ENCODE measurements around the gene WWOX.

The WWOX gene

DNA sequence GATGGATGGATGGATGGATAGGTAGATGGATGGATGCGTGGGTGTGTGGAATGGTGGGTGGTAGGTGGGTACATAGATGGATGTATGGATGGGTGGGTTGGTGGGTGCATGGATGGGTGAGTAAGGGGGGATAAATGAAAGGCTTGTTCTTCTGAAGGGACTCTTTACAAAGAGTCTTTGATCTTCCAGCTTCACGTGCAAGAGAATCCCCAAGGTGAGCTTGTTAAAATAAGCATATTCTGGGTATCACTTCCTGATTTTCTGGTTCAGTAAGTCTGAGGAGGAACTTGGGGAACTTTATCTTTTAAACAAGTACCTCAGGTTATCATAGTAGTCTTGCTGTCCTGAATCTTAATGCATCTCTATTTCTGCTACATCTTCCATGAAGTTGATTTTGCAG is 862.0 kb downstream of the WWOX start:
- DNase-seq (ENCODE audit: low spot score), result no peak
- TF ChIP-seq, protein P1, sequence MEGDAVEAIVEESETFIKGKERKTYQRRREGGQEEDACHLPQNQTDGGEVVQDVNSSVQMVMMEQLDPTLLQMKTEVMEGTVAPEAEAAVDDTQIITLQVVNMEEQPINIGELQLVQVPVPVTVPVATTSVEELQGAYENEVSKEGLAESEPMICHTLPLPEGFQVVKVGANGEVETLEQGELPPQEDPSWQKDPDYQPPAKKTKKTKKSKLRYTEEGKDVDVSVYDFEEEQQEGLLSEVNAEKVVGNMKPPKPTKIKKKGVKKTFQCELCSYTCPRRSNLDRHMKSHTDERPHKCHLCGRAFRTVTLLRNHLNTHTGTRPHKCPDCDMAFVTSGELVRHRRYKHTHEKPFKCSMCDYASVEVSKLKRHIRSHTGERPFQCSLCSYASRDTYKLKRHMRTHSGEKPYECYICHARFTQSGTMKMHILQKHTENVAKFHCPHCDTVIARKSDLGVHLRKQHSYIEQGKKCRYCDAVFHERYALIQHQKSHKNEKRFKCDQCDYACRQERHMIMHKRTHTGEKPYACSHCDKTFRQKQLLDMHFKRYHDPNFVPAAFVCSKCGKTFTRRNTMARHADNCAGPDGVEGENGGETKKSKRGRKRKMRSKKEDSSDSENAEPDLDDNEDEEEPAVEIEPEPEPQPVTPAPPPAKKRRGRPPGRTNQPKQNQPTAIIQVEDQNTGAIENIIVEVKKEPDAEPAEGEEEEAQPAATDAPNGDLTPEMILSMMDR (IDR thresholded peaks at IDR 0.05), result no peak
- no peak overlapping the region for H3K4me3 ChIP-seq
- H3K27ac ChIP-seq, result no peak overlapping the region

DNA sequence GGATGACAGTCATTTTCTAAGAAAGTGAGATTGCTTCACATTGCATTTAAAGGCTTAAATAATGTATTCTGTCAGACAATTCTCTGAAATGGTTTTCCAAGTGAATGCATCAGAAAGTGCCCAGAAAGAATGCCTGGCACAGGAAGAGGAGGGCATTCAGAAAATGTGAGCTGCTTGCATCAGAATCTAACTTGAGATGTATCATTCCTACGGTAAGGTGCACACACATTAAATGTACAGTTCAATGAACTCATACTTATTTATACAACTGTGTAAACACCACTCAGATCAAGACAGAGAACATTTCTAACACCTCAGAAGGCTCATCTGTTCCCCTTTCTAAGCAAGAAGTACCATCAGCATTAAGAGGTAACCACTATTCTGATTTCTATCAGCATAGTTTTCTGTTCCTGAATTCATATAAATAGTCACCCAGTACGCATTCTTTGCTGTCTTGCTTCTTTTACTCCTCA is 863.0 kb downstream of the WWOX start:
- Histone ChIP-seq H3K4me3 (no peak overlapping the region), H3K27ac (no peak overlapping the region)
- TF ChIP-seq, protein P1 (IDR thresholded peaks at IDR 0.05), result no peak
- DNase-seq (ENCODE audit: low spot score), result no peak

DNA sequence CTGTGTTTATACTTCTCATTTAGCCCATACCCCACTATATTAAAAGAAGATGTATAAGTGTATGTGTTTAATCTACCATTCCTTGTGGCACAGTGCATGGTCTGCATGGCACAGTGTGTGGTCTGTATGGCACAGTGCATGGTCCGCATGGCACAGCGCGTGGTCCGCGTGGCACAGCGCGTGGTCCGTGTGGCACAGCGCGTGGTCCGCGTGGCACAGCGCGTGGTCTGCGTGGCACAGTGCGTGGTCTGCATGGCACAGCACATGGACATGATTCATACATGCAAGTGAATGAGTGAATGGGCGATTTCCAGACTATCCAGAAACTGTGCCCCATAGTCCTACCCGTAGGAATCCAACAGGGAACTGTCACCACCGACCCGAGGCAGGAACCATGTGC is 868.5 kb downstream of the WWOX start:
- TF ChIP-seq, protein P1 (IDR thresholded peaks at IDR 0.05), result no peak
- no peak overlapping the region for H3K27ac ChIP-seq
- no peak for DNase-seq (ENCODE audit: low spot score)
- H3K4me3 ChIP-seq, result no peak overlapping the region

DNA sequence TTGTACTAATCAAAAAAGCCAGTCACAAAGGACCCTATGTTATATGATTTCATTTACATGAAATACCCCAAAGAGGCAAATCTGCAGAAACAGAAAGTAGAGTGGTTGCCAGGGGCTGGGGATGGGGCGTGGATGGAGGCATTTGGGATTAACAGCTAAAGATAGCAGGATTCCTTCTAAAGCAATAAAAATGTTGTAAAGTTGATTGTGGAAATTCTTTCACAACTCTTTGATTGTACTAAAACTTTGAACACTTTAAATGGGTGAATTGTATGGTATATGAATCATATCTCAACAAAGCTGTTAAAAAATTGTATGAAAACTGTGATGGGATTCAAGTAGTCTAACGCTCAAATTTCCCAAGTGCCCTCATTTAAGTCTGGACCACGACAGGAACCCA is 870.3 kb downstream of the WWOX start:
- Histone ChIP-seq H3K27ac (no peak overlapping the region), H3K4me3 (no peak overlapping the region)
- TF ChIP-seq, protein P1 (IDR thresholded peaks at IDR 0.05), result no peak
- DNase-seq (ENCODE audit: low spot score), result no peak

DNA sequence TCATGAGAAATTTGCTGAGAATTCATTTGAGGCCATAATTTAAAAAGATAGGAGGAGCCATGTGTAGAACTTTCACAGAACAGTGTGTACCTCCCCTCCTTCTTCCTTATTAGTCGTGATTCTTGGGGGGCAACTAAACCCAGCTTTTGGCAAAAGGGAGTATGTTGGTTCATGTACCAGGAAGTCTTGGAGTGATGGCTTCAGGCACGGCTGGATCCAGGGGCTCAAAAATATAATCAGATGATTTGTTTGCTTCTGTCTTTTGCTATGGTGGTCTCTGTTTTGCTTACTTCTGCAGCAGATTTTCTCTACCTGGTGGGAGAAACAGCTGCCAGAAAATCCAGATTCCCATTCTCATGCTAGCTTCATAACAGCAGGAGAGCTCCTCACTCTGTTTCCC is 871.2 kb downstream of the WWOX start:
- H3K27ac ChIP-seq, result no peak overlapping the region
- TF ChIP-seq, protein P1 (IDR thresholded peaks at IDR 0.05), result no peak
- H3K4me3 ChIP-seq, result no peak overlapping the region
- DNase-seq (ENCODE audit: low spot score), result no peak

DNA sequence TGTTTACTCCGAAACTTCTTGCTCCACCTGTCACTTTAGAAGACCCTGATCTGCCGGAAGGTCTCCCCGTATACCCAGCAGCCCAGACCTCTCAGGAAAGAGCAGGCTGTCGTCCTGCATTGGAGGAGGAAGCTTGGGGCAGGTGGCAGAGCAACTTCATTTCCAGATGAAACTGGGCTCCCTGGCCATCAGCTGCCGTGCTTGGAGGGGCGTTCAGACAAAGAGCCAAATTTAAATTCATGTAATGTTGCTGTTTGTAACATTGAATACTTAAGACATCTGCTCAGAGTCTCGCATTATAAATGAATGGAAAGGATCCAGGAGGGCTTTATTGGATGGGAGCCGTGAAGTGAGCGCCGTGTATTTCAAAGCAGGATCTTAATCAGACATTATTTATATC is 872.6 kb downstream of the WWOX start:
- H3K4me3 ChIP-seq, result no peak overlapping the region
- TF ChIP-seq, protein P1 (IDR thresholded peaks at IDR 0.05), result no peak
- no peak overlapping the region for H3K27ac ChIP-seq
- DNase-seq (ENCODE audit: low spot score), result no peak

DNA sequence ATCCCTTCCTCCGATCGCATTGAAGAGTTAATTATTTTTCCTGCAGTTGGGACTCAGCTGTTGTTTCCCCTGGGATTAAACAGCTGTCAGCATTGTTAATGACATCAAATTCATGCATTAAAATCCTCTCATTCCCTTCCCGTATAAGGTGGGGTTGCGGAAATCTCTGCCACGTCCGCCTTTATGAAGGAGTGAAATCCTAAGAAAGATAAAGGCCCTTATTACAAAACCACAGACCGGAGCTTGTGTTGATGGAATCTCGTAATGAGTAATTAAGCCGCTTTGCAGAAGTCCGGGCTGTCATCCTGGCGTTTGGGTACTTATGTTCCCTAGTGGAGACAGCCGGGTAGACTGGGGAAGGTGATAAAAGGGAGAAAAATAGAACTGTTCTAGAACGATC is 873.5 kb downstream of the WWOX start:
- no peak for DNase-seq (ENCODE audit: low spot score)
- Histone ChIP-seq H3K4me3 (no peak overlapping the region), H3K27ac (no peak overlapping the region)
- TF ChIP-seq, protein P1 (IDR thresholded peaks at IDR 0.05), result no peak

All from coronary artery (tissue), 2 donors.